Neuron (in vitro differentiated cells): ENCODE measurements around the gene LCMT1.
A peak's percentile ranks its signal among the peaks of the same experiment; 100 is the strongest.
"Not testable (repeated sequence)": the region's sequence is repeated elsewhere in the genome, so short reads cannot be mapped to it uniquely, and the experiment has no call there.

Source experiments
- H2AFZ ChIP-seq: one replicate; pipeline ENCODE4 v1.6.1; 2013; ENCODE audit warnings: low read depth, mild to moderate bottlenecking, inconsistent platforms, low read length, moderate library complexity
- H3K27me3 ChIP-seq: one replicate; pipeline ENCODE4 v1.6.1; 2013; ENCODE audit warnings: low read length; ENCODE audit not compliant: insufficient read depth
- H3K36me3 ChIP-seq: one replicate; pipeline ENCODE4 v1.6.1; 2013; ENCODE audit warnings: low read length; ENCODE audit not compliant: insufficient read depth
- H3K4me1 ChIP-seq: one replicate; pipeline ENCODE4 v1.6.1; 2013; ENCODE audit warnings: low read length; ENCODE audit not compliant: insufficient read depth
- H3K4me3 ChIP-seq: 2 replicates; pipeline ENCODE4 v1.5.1; 2013; ENCODE audit warnings: mild to moderate bottlenecking, low read length, moderate library complexity
- H3K9me3 ChIP-seq: one replicate; pipeline ENCODE4 v1.6.1; 2013; ENCODE audit warnings: low read length

The LCMT1 gene

GRCh38 chr16:25107466-25107792 lies 4.1 kb upstream of the LCMT1 start:
- H2AFZ ChIP-seq = peak overlapping the region; percentile 62
- H3K4me1 ChIP-seq = peaks cover 19% of the 10 kb centered on the region
- H3K36me3 ChIP-seq = no peaks in the 10 kb centered on the region
- peak overlapping the region; percentile 60 for H3K4me3 ChIP-seq
- H3K9me3 ChIP-seq = no peaks in the 10 kb centered on the region
- H3K27me3 ChIP-seq = no peaks in the 10 kb centered on the region

GRCh38 chr16:25108054-25108453 lies 3.5 kb upstream of the LCMT1 start:
- Histone ChIP-seq H2AFZ (no peak overlapping the region), H3K4me3 (no peak overlapping the region), H3K4me1 (peaks cover 21% of the 10 kb centered on the region), H3K36me3 (no peaks in the 10 kb centered on the region), H3K9me3 (no peaks in the 10 kb centered on the region), H3K27me3 (no peaks in the 10 kb centered on the region)

DNA sequence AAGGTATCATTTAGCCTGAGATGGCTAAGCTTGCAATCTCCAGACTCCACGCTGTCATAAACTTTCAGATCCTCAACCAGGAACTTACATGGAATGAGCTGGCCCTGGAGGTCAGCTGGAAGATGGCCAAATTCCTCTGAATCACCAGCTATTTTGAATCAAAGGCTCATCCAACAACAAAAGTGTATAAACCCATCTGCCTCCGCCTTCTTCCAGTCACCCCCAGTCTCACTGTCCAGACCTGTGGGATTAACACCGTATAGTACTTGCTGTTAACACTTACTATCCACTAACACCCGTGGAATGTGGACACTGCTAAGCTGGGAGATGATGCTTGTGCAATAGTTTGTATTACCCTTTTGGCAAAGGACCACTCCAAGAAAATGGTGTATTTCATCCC lies 1.9 kb upstream of the LCMT1 start:
- H3K27me3 ChIP-seq = no peaks in the 10 kb centered on the region
- H3K36me3 ChIP-seq = no peaks in the 10 kb centered on the region
- peaks cover 21% of the 10 kb centered on the region for H3K4me1 ChIP-seq
- no peaks in the 10 kb centered on the region for H3K9me3 ChIP-seq
- H2AFZ ChIP-seq = no peak overlapping the region
- H3K4me3 ChIP-seq = peak overlapping the region; percentile 0

- Histone ChIP-seq H3K9me3 (no peaks in the 10 kb centered on the region), H2AFZ (peak overlapping the region; percentile 96), H3K4me1 (peaks cover 21% of the 10 kb centered on the region), H3K27me3 (no peaks in the 10 kb centered on the region), H3K36me3 (peaks cover 3% of the 10 kb centered on the region), H3K4me3 (peak overlapping the region; percentile 73)
Measured at GRCh38 chr16:25110387-25110947, 1.1 kb upstream of the LCMT1 start.

GRCh38 chr16:25114121-25114520 lies 2.6 kb downstream of the LCMT1 start:
- no peak overlapping the region for H2AFZ ChIP-seq
- peaks cover 9% of the 10 kb centered on the region for H3K4me1 ChIP-seq
- no peaks in the 10 kb centered on the region for H3K9me3 ChIP-seq
- no peaks in the 10 kb centered on the region for H3K27me3 ChIP-seq
- H3K36me3 ChIP-seq = peaks cover 16% of the 10 kb centered on the region
- H3K4me3 ChIP-seq = no peak overlapping the region

DNA sequence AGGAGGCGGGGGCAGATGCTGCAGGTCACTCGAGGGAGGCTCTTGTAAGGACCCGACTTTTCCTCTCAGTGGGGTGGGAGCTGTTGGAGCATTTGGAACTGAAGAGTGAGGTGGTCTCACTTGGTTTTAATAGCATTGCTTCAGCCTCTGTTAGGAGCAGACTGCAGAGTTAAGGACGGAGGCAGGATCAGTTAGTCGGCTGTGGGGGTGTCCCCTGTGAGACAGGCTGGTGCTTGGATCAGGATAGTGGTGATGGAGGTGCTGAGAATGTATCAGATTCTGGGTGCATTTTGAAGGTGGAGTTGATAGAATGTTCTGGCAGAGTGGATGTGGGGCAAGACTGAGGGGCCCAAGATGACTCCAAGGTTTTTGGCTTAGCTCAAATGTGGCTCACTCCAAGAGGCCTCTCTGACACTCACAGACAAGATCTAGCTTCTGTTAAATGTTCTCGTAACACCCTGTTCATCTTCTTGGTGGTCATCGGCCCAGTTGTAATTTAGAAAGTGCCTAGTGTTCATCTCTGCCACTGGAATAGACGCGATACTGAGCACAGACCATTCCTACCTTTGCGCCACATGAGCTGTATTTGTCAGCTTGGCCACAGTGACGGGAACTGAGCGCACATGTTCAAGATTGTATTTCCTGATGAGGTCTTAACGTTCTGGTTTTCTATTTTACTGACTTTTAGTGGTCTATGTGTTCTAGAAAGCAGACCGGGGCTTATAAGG lies 7.5 kb downstream of the LCMT1 start:
- Histone ChIP-seq H3K36me3 (peaks cover 16% of the 10 kb centered on the region), H3K27me3 (no peaks in the 10 kb centered on the region), H2AFZ (no peak overlapping the region), H3K4me1 (no peaks in the 10 kb centered on the region), H3K4me3 (no peak overlapping the region), H3K9me3 (no peaks in the 10 kb centered on the region)

DNA sequence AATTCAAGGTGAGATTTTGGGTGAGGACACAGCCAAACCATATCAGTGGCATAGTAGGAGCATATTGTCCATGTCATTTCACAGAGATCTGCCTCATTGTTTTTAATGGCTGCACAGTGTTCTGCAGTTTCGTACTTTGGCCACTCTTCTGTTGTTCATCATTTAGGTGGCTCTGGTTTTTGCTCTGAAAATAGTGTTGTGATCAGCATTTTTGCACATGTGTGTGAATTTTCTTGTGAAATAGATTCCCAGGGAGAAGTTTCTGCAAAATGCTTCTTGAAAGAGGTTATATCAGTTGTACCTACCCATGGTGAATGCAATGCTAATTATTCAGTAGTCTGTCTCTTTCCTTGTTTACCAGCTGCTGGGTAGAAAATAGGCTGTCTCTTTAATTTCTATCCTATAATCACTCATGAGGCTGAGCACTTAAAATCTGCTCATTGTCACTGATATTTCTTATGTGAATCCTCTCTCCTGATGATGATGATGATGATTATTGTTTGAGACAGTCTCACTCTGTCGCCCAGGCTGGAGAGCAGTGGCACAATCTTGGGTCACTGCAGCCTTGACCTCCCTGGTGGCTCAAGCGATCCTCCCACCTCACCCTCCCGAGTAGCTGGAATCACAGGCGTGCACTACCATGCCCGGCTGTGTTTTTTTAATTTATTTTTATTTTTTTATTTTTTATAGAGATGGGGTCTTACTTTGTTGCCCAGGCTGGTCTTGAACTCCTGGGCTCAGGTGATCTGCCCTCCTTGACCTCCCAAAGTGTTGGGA lies 10.5 kb downstream of the LCMT1 start:
- H3K36me3 ChIP-seq = peaks cover 8% of the 10 kb centered on the region
- no peaks in the 10 kb centered on the region for H3K9me3 ChIP-seq
- H3K27me3 ChIP-seq = no peaks in the 10 kb centered on the region
- H2AFZ ChIP-seq = no peak overlapping the region
- H3K4me1 ChIP-seq = no peaks in the 10 kb centered on the region
- no peak overlapping the region for H3K4me3 ChIP-seq

DNA sequence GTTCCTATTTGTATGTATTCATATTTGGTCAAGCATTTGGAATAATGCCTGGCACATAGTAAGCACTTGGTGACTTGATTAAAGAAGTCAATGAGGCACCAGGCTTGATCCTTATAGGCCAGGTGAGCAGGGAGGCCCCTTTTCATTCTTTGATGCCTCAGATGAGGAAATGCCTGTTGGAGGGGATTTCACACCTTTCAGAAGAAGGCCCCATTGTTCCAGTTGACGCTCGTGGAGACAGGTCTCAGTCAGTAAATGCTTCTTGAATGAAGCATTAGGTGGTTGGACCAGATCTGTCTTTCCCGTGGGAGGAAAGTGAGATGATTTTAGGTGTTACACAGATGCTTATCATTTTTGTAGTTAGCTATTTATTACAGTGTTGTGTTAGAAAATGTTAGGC lies 13.0 kb downstream of the LCMT1 start:
- Histone ChIP-seq H2AFZ (no peak overlapping the region), H3K4me1 (no peaks in the 10 kb centered on the region), H3K9me3 (no peaks in the 10 kb centered on the region), H3K36me3 (peaks cover 10% of the 10 kb centered on the region), H3K27me3 (no peaks in the 10 kb centered on the region), H3K4me3 (no peak overlapping the region)

- H3K36me3 ChIP-seq = peaks cover 14% of the 10 kb centered on the region
- H3K9me3 ChIP-seq, H2AFZ ChIP-seq, H3K4me1 ChIP-seq, H3K27me3 ChIP-seq, H3K4me3 ChIP-seq: not testable (repeated sequence)
Measured at GRCh38 chr16:25126086-25126666, 14.6 kb downstream of the LCMT1 start.

- no peaks in the 10 kb centered on the region for H3K4me1 ChIP-seq
- H2AFZ ChIP-seq = no peak overlapping the region
- no peak overlapping the region for H3K4me3 ChIP-seq
Measured at GRCh38 chr16:25126820-25127232, 15.3 kb downstream of the LCMT1 start.

GRCh38 chr16:25132751-25133150 lies 21.2 kb downstream of the LCMT1 start:
- H3K36me3 ChIP-seq = peaks cover 37% of the 10 kb centered on the region
- not testable (repeated sequence) for H3K4me3 ChIP-seq, H3K27me3 ChIP-seq, H3K4me1 ChIP-seq, H2AFZ ChIP-seq, H3K9me3 ChIP-seq

More at GRCh38 chr16:25126820-25127232, 15.3 kb downstream of the LCMT1 start:
- Histone ChIP-seq H3K9me3 (no peaks in the 10 kb centered on the region), H3K36me3 (peaks cover 14% of the 10 kb centered on the region), H3K27me3 (no peaks in the 10 kb centered on the region)

- Histone ChIP-seq H3K27me3 (no peaks in the 10 kb centered on the region), H3K36me3 (peaks cover 42% of the 10 kb centered on the region), H3K9me3 (no peaks in the 10 kb centered on the region), H2AFZ (no peak overlapping the region), H3K4me3 (no peak overlapping the region), H3K4me1 (no peaks in the 10 kb centered on the region)
Measured at GRCh38 chr16:25134166-25134700, 22.7 kb downstream of the LCMT1 start.
